PC-9 (cell line): Measurements from ENCODE around the gene GPS1.

Source experiments
- CTCF ChIP-seq: fragments of 200-600 bp; sonication (generic); conservative IDR thresholded peaks from 2 replicates; pipeline ENCODE4 v1.6.1; 2017; ENCODE audit warnings: mixed run types, antibody characterized with exemption, mild to moderate bottlenecking, moderate library complexity
- EZH2 ChIP-seq: fragments of 200-600 bp; sonication (generic); IDR thresholded peaks from 2 replicates; pipeline ENCODE4 v1.8.0; 2017; ENCODE audit warnings: antibody characterized with exemption, low read depth

GRCh38 chr17:82072827-82073226 lies 21.1 kb downstream of the GPS1 start:
- no peak for TF ChIP-seq CTCF
- TF ChIP-seq EZH2, result no peak
